GM19455 (cell line): ENCODE results near the gene MANF.
"Not testable (repeated sequence)": the region's sequence is repeated elsewhere in the genome, so short reads cannot be mapped to it uniquely, and the experiment has no call there.

Experiments
- ATAC-seq: cut with Tn5 transposase; IDR thresholded peaks from one replicate; pipeline ENCODE4 v1.9.1; 2021; ENCODE audit not compliant: unreplicated experiment

Gene MANF

GRCh38 chr3:51371943-51372557, 13.0 kb upstream of the MANF start:
- peak; percentile 55 for ATAC-seq

- no peak for ATAC-seq
Observed at GRCh38 chr3:51373658-51374421, 11.3 kb upstream of the MANF start.

GRCh38 chr3:51374456-51374855, 10.6 kb upstream of the MANF start:
- ATAC-seq = no peak

GRCh38 chr3:51375136-51375535, 10.0 kb upstream of the MANF start:
- no peak for ATAC-seq

GRCh38 chr3:51375571-51375970, 9.5 kb upstream of the MANF start:
- no peak for ATAC-seq

DNA sequence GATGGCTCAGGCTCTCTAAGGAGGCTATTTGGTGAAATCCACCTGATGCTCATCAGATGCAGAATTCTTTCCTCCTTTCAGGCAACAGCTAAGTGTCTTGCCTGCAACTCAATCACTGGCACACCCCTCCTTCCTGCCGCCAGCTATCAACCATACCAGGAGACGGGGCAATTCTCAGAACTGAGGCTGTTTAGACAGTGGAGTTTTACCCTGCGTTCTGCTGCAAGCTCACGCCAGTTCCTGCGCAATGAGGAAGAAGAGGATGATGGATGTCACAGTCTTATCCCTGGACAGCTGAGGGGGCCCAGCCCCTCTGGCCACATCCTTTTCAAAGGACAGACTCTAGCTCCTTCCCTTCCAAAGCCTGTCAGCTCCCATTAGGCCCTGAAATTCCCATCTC, 7.0 kb upstream of the MANF start:
- ATAC-seq = no peak

DNA sequence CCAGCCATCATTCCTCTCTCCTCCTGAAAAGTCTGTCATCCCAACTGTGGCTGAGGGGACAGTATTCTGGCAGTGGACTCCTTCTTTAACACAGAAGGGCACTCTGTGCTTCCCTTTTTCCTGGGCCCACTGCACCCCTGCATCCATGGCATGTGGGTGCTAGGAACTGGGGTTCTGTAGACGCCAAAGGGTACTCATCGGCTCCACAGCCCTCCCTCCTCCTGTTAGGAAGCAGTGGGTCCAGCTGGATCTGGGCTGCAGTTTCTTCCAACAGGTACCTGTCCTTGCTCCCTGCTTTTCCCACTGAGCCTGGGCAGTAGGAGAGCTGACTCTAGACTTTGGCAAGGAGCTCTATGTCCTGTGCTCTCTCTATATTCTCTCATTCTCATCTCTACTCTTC, 6.4 kb upstream of the MANF start:
- ATAC-seq = no peak

- ATAC-seq = no peak
Observed at GRCh38 chr3:51379301-51379700, 5.8 kb upstream of the MANF start.

- ATAC-seq = no peak
Observed at GRCh38 chr3:51379746-51380455, 5.2 kb upstream of the MANF start.

- no peak for ATAC-seq
Observed at GRCh38 chr3:51380601-51381332, 4.3 kb upstream of the MANF start.

- ATAC-seq = no peak
Observed at GRCh38 chr3:51381333-51381705, 3.8 kb upstream of the MANF start.

DNA sequence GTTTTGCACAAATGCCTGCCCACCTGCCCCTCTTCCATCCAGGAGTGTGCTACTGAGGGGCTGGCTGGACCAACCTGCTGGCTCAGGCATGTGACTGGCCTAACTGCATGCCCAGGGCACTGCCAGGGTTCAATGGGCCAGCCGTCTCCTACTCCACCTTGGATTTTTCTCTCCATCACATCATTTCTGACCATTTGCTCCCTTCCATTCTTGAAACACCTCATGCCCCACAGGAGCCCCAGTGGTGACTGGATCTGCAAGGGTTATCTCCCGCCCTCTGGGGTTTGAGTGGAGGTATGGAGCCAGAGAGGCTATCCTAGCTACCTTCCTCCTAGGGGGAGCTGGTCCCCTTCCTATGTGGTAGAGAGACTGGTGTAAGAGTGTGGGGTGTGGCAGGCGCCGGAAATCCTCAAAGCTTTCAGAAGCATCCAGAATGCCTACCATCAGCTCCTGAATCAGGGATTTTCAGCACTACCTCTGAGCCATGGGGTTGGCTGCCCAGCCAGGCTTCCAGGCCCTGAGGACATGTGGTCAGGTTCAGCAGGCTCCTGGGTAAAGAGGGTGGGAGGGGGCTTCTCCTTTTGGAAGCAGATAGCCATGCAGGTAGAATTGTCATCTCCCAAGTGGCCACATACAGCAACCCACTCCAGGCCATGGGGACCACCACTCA, 2.9 kb upstream of the MANF start:
- ATAC-seq = no peak

DNA sequence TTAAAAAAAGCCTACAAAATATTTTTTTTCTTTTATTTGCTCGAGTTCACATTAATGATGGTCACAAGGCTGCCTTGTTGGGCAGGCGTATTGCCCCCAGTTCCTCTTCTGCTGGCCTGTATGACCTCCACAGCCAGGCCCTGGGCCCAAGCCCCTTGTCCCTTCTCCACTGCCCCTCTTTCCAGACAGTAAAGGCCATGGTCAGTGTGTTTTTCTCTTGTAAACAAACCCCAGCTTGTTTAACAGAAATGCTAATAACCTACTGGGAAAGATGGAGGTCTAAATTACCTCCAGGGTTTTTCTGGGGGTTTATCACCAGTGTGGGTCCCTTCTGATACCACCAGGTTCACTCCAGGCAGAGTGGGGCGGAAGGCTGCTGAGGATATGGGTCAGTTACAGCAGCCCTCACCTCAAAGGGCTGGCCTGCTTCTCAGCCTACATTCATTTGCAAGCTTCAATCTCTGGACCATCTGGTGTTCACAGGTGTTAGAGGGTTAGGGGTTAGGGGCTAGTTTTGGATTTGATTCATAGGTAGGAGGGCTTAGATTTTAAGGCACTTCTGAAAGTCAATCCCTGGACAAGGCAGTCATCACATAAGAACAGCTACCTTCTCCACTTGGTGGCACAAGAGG, 2.0 kb upstream of the MANF start:
- ATAC-seq = no peak

DNA sequence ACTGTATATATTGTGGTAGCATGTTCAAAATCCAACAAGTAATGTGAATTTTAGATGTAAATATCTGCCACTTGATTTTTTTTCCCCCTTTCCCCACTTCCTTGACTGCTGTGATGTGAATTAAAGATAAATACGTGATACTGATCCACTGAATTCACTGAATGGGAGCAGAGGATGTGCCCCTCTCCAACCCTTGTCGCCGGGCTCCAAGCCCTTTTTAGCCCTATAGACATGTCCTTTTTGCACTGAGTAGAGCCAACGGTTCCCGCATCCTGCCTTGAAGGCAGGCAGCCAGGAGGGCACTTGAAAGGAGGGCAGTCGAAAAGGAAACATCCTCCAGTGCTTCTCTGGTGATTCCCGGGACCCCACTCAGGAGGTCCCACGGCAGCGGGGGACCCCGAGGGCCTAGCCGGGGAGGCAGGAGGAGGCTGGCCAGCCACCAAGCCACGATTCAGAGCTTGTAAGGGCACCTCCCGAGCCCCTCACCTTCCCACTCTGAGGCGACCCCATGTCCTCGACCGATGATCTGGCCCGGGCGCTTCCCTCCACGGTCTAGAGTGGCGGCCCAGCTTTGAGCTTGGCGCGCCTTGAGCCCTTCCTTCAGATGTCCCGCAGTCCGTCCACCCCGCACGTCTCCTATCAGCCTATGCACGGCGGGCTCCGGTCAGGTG, 901 bp upstream of the MANF start:
- ATAC-seq = peak; percentile 31

GRCh38 chr3:51385621-51386091, 565 bp downstream of the MANF start:
- ATAC-seq = no peak

GRCh38 chr3:51386159-51386851, 1.2 kb downstream of the MANF start:
- no peak for ATAC-seq

DNA sequence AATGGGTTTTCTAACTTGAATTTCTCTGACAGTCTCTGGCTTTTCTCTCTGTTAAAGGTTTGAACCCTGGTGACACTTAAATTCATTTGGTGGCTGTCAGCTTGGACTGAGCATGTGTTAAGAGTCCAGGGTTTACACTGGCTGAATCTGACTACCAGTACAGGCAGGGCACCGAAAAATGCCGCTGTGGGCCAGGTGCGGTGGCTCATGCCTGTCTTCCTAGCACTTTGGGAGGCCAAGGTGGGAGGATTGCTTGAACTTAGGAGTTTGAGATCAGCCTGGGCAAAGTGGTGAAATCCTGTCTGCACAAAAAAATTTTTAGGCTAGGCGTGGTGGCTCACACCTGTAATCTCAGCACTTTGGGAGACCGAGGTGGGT, 1.8 kb downstream of the MANF start:
- ATAC-seq = no peak

GRCh38 chr3:51387281-51387680, 2.2 kb downstream of the MANF start:
- ATAC-seq = not testable (repeated sequence)

DNA sequence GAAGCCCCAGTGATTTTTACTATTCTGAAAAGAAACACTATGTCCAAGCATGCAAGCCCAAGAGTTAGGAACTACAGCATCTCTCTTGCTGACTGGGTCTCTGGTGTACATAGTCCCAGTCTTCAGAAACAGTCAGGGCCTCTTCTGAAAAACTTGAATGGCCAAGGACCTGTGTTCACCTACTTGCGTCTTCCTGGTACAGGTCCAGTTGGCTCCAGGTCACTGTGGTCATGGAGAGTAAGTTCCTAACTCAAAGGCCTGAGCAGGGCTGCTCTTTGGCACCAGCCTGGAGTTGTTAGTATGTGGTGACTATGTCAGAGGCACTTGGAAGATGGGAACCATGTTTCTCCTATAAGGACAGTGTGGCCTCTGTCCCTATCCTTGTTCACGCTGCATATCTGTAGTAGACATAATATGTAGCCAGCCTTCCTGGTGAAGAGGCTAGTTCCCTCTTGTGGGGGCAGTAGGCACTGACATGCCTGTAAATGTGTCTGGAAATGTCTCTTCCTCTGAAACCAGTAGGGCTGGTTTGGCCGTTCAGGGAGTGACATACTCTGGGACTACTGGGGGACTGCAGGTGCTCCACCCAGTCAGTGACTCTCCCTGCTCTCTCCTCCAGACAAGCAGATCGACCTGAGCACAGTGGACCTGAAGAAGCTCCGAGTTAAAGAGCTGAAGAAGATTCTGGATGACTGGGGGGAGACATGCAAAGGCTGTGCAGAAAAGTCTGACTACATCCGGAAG, 3.4 kb downstream of the MANF start:
- no peak for ATAC-seq
